ENCODE data around the gene PIK3R2. TPM values are rescaled to one million over a fixed set of nuclear protein-coding genes. Genes with fewer than 3 reads are reported as not detected.

The PIK3R2 gene
- total RNA-seq, 1 experiment from 2014 or later, result 33.8 TPM

DNA sequence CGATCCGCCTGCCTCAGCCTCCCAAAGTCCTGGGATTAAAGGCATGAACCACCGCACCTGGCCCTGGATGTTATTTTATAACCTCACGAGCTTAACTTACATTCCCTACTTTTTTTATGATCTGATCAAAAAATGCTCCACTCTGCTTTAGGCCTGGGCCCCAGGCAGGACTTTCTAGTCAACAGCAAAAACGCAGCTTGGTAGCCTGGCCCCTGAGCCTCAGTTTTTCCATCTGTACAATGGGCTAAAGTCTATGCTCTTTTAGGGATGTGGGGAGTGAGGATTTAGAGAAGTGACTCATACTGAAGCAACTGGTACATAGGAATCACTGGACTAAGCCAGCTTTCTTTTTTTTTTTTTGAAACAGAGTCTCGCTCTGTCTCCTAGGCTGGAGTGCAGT is 11.9 kb upstream of the PIK3R2 start:
- no TSS peak for BruUV-seq (replicated peaks)
- Mint-ChIP-seq H3K27ac (ENCODE audit: low read depth, unreplicated experiment) (no peak overlapping the region), H3K36me3 (ENCODE audit: insufficient read depth, unreplicated experiment) (peaks cover 50% of the 10 kb centered on the region), H3K4me3 (ENCODE audit: unreplicated experiment) (no peak overlapping the region), H3K9me3 (ENCODE audit: unreplicated experiment) (no peaks in the 10 kb centered on the region), H3K4me1 (ENCODE audit: insufficient read depth, unreplicated experiment) (no peaks in the 10 kb centered on the region), H3K27me3 (ENCODE audit: insufficient read depth, unreplicated experiment) (no peaks in the 10 kb centered on the region)
- POLR2A ChIA-PET, result interaction anchor here (0.6 to 2.2 kb wide), 7 partner anchors 11 to 235 kb away, joined by 3 to 11 read pairs (median 4); partner anchors contain the start of gene MPV17L2
- intact Hi-C loops (cut with micrococcal nuclease), result no loop called here
- TF ChIP-seq, protein P1, sequence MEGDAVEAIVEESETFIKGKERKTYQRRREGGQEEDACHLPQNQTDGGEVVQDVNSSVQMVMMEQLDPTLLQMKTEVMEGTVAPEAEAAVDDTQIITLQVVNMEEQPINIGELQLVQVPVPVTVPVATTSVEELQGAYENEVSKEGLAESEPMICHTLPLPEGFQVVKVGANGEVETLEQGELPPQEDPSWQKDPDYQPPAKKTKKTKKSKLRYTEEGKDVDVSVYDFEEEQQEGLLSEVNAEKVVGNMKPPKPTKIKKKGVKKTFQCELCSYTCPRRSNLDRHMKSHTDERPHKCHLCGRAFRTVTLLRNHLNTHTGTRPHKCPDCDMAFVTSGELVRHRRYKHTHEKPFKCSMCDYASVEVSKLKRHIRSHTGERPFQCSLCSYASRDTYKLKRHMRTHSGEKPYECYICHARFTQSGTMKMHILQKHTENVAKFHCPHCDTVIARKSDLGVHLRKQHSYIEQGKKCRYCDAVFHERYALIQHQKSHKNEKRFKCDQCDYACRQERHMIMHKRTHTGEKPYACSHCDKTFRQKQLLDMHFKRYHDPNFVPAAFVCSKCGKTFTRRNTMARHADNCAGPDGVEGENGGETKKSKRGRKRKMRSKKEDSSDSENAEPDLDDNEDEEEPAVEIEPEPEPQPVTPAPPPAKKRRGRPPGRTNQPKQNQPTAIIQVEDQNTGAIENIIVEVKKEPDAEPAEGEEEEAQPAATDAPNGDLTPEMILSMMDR (IDR thresholded peaks at IDR 0.05; ENCODE audit: unreplicated experiment), result no peak
- CTCF ChIA-PET, result interaction anchor here (0.6 to 1.0 kb wide), 2 partner anchors 23 to 1362 kb away, joined by 3 to 5 read pairs; no protein-coding TSS in a partner anchor
- DNase-seq (ENCODE audit: unreplicated experiment), result no peak

DNA sequence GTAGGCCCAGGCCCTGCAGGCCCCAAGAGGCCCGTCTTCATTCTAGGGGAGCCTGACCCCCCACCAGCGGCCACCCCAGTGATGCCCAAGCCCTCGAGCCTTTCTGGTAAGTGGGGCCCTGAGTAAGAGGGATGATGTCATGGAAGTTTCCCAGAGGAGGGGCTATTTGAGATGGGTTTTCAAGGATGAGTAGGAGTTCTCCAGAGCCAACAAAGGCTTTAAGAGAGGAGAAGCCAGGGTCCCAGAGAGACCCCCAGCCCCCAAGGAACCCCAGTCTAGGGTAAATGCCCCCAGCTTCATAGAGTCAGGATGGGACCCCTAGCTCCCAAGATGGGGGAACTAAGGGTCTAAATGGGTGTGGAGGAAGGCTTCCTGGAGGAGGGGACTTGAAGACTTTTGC is 9.1 kb upstream of the PIK3R2 start:
- BruUV-seq (replicated peaks), result no TSS peak
- H3K4me3 Mint-ChIP-seq (ENCODE audit: unreplicated experiment), result no peak overlapping the region
- DNase-seq (ENCODE audit: unreplicated experiment), result no peak
- CTCF ChIA-PET, result no interaction called here
- H3K27ac Mint-ChIP-seq (ENCODE audit: low read depth, unreplicated experiment), result no peak overlapping the region
- intact Hi-C loops (cut with micrococcal nuclease), result no loop called here
- H3K4me1 Mint-ChIP-seq (ENCODE audit: insufficient read depth, unreplicated experiment), result no peaks in the 10 kb centered on the region
- H3K9me3 Mint-ChIP-seq (ENCODE audit: unreplicated experiment), result no peaks in the 10 kb centered on the region
- POLR2A ChIA-PET, result no interaction called here
- TF ChIP-seq, protein P1 (IDR thresholded peaks at IDR 0.05; ENCODE audit: unreplicated experiment), result no peak
- no peaks in the 10 kb centered on the region for H3K27me3 Mint-ChIP-seq (ENCODE audit: insufficient read depth, unreplicated experiment)
- peaks cover 63% of the 10 kb centered on the region for H3K36me3 Mint-ChIP-seq (ENCODE audit: insufficient read depth, unreplicated experiment)

DNA sequence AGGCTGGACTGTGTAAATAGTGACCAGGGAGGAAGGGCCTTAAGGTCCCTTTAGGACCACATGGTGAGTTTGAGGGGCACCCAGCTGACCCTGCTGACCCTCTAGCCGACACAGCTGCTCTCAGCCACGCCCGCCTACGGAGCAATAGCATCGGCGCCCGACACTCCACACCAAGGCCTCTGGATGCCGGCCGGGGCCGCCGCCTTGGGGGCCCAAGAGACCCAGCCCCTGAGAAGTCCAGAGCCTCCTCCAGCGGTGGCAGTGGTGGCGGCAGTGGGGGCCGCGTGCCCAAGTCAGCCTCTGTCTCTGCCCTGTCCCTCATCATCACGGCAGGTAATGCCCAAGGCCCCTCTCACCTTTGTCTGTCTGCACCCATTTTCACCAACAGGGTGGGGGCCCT is 8.6 kb upstream of the PIK3R2 start:
- no peaks in the 10 kb centered on the region for H3K9me3 Mint-ChIP-seq (ENCODE audit: unreplicated experiment)
- ChIA-PET POLR2A (no interaction called here), CTCF (interaction anchor here (1.2 kb wide), 1 partner anchor 107 kb away, joined by 3 read pairs; no protein-coding TSS in a partner anchor)
- H3K4me3 Mint-ChIP-seq (ENCODE audit: unreplicated experiment), result no peak overlapping the region
- H3K36me3 Mint-ChIP-seq (ENCODE audit: insufficient read depth, unreplicated experiment), result peaks cover 60% of the 10 kb centered on the region
- H3K27ac Mint-ChIP-seq (ENCODE audit: low read depth, unreplicated experiment), result no peak overlapping the region
- no TSS peak for BruUV-seq (replicated peaks)
- TF ChIP-seq, protein P1 (IDR thresholded peaks at IDR 0.05; ENCODE audit: unreplicated experiment), result no peak
- no peaks in the 10 kb centered on the region for H3K27me3 Mint-ChIP-seq (ENCODE audit: insufficient read depth, unreplicated experiment)
- H3K4me1 Mint-ChIP-seq (ENCODE audit: insufficient read depth, unreplicated experiment), result no peaks in the 10 kb centered on the region
- no peak for DNase-seq (ENCODE audit: unreplicated experiment)
- intact Hi-C loops (cut with micrococcal nuclease), result no loop called here

DNA sequence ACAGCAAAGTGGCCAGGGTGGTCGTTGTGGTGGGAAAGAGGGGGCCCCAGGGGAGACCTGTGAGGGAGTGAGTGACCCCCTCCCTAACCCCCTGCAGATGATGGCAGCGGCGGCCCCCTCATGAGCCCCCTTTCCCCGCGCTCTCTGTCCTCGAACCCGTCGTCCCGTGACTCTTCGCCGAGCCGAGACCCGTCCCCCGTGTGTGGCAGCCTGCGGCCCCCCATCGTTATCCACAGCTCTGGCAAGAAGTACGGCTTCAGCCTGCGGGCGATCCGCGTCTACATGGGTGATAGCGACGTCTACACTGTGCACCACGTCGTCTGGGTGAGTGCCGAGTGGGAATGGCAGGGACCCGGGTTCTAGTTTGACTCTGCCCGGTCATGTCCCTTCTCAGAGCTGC is 8.1 kb upstream of the PIK3R2 start:
- Mint-ChIP-seq H3K36me3 (ENCODE audit: insufficient read depth, unreplicated experiment) (peaks cover 56% of the 10 kb centered on the region), H3K4me3 (ENCODE audit: unreplicated experiment) (no peak overlapping the region), H3K27ac (ENCODE audit: low read depth, unreplicated experiment) (no peak overlapping the region), H3K4me1 (ENCODE audit: insufficient read depth, unreplicated experiment) (no peaks in the 10 kb centered on the region), H3K9me3 (ENCODE audit: unreplicated experiment) (no peaks in the 10 kb centered on the region), H3K27me3 (ENCODE audit: insufficient read depth, unreplicated experiment) (no peaks in the 10 kb centered on the region)
- TF ChIP-seq, protein P1 (IDR thresholded peaks at IDR 0.05; ENCODE audit: unreplicated experiment), result no peak
- ChIA-PET POLR2A (no interaction called here), CTCF (interaction anchor here (0.6 to 1.5 kb wide), 5 partner anchors 16 to 135 kb away, joined by 3 to 4 read pairs (median 4); no protein-coding TSS in a partner anchor)
- intact Hi-C loops (cut with micrococcal nuclease), result no loop called here
- BruUV-seq (replicated peaks), result no TSS peak
- DNase-seq (ENCODE audit: unreplicated experiment), result no peak

All from MCF 10A (cell line).